Tibial nerve (tissue), 3 donors: ENCODE data around the gene CDR2L.

ENCODE experiments used
- POLR2A ChIP-seq, 2 donors: fragments of 450-650 bp; IDR thresholded peaks; one replicate each; pipeline ENCODE4 v1.6.1; 2017; ENCODE audit warnings: antibody characterized with exemption in 2 of 2, mild to moderate bottlenecking in 2 of 2, moderate library complexity in 2 of 2
- TF ChIP-seq, protein P1 (sequence below), 5 experiments: fragments of 200-600 bp in 3 of 5; fragments of 450-650 bp in 2 of 5; sonication (generic) in 3 of 5; IDR thresholded peaks; one replicate each; pipeline ENCODE4 v1.5.1; 2016 to 2019; ENCODE audit warnings: antibody characterized with exemption in 5 of 5, mild to moderate bottlenecking in 3 of 5, moderate library complexity in 2 of 5

DNA sequence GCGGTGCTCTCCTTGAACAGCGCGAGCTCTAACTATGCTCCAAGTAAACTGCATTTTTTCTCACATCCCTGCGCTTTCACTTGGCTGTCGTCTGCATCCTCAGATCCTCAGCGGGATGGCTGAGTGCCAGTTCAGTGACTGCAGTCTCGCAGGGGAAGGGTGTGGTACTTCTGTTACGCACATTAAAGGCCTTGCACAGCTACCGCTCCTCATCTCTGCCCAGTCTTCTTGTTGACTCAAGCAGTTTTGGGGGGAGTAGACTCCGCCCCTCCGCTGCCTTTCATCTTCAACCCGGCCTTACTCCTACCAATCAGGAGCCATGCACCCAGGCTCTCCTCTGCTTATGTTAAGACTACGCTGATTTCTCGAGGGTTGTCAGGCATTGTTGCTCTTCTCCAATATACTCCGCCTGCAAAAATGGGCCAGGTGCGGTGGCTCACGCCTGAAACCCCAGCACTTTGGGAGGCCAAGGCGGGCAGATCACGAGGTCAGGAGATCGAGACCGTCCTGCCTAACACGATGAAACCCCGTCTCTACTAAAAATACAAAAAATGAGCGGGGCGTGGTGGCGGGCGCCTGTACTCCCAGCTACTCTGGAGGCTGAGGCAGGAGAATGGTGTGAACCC lies 49.3 kb downstream of the CDR2L start:
- TF ChIP-seq POLR2A (IDR thresholded peaks at IDR 0.05): no peak
- TF ChIP-seq, protein P1, sequence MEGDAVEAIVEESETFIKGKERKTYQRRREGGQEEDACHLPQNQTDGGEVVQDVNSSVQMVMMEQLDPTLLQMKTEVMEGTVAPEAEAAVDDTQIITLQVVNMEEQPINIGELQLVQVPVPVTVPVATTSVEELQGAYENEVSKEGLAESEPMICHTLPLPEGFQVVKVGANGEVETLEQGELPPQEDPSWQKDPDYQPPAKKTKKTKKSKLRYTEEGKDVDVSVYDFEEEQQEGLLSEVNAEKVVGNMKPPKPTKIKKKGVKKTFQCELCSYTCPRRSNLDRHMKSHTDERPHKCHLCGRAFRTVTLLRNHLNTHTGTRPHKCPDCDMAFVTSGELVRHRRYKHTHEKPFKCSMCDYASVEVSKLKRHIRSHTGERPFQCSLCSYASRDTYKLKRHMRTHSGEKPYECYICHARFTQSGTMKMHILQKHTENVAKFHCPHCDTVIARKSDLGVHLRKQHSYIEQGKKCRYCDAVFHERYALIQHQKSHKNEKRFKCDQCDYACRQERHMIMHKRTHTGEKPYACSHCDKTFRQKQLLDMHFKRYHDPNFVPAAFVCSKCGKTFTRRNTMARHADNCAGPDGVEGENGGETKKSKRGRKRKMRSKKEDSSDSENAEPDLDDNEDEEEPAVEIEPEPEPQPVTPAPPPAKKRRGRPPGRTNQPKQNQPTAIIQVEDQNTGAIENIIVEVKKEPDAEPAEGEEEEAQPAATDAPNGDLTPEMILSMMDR (IDR thresholded peaks at IDR 0.05): no peak
